ENCODE results near the gene COL6A5.

COL6A5 gene

DNA sequence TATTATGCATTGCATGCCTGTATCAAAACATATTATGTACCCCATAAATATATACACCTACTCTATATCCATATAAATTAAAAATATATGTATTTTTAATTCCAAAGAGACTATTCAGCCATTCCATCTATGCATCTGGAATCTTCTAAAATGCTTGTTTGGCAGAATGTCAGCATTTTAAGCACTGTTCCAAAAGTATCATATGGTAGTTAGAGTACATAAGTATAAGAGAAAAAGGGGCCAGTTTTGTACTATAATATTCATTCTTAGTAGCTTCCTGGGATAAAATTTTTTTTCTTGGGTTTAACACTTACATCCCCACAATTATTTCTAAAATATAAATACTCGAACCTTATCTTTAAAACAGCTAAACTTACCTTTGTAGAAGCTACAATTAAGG lies 111.1 kb downstream of the COL6A5 start:
- in situ Hi-C loops (cut with MboI; ENCODE audit: low sequenced_read_pairs, unreplicated experiment), result no loop called here
- no peak for DNase-seq (ENCODE audit: low spot score)
- TF ChIP-seq, protein P1, sequence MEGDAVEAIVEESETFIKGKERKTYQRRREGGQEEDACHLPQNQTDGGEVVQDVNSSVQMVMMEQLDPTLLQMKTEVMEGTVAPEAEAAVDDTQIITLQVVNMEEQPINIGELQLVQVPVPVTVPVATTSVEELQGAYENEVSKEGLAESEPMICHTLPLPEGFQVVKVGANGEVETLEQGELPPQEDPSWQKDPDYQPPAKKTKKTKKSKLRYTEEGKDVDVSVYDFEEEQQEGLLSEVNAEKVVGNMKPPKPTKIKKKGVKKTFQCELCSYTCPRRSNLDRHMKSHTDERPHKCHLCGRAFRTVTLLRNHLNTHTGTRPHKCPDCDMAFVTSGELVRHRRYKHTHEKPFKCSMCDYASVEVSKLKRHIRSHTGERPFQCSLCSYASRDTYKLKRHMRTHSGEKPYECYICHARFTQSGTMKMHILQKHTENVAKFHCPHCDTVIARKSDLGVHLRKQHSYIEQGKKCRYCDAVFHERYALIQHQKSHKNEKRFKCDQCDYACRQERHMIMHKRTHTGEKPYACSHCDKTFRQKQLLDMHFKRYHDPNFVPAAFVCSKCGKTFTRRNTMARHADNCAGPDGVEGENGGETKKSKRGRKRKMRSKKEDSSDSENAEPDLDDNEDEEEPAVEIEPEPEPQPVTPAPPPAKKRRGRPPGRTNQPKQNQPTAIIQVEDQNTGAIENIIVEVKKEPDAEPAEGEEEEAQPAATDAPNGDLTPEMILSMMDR (IDR thresholded peaks at IDR 0.05; ENCODE audit: borderline replicate concordance, control extremely low read depth, extremely low read depth, insufficient read depth, missing control alignments), result no peak

GRCh38 chr3:130457671-130458070 lies 112.2 kb downstream of the COL6A5 start:
- TF ChIP-seq, protein P1 (IDR thresholded peaks at IDR 0.05; ENCODE audit: borderline replicate concordance, control extremely low read depth, extremely low read depth, insufficient read depth, missing control alignments), result no peak
- in situ Hi-C loops (cut with MboI; ENCODE audit: low sequenced_read_pairs, unreplicated experiment), result no loop called here
- DNase-seq (ENCODE audit: low spot score), result no peak

- TF ChIP-seq, protein P1 (IDR thresholded peaks at IDR 0.05; ENCODE audit: borderline replicate concordance, control extremely low read depth, extremely low read depth, insufficient read depth, missing control alignments), result no peak
- no peak for DNase-seq (ENCODE audit: low spot score)
- in situ Hi-C loops (cut with MboI; ENCODE audit: low sequenced_read_pairs, unreplicated experiment), result no loop called here
Measured at GRCh38 chr3:130459944-130460343, 114.5 kb downstream of the COL6A5 start.

DNA sequence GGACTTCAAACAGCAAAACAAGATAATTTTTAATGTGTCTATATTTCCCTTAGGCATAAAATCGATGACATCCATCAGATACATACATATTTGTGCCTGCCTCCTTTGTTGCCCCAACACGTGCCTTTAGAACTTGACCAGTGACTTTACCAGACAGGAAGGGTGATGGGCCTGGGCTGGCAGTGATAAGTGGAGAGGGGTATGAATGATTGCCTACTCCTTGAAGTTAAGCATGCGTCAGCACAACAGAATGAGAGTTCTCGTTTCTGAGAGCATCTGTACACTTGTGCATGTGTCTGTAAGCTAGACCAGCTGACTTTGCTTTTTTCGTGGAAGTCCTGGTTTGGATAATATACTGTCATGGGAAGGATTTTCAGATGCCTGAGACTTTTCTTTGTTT lies 116.6 kb downstream of the COL6A5 start:
- in situ Hi-C loops (cut with MboI; ENCODE audit: low sequenced_read_pairs, unreplicated experiment), result no loop called here
- no peak for DNase-seq (ENCODE audit: low spot score)
- TF ChIP-seq, protein P1 (IDR thresholded peaks at IDR 0.05; ENCODE audit: borderline replicate concordance, control extremely low read depth, extremely low read depth, insufficient read depth, missing control alignments), result no peak

- TF ChIP-seq, protein P1 (IDR thresholded peaks at IDR 0.05; ENCODE audit: borderline replicate concordance, control extremely low read depth, extremely low read depth, insufficient read depth, missing control alignments), result no peak
- DNase-seq (ENCODE audit: low spot score), result no peak
- in situ Hi-C loops (cut with MboI; ENCODE audit: low sequenced_read_pairs, unreplicated experiment), result no loop called here
Measured at GRCh38 chr3:130463221-130463620, 117.7 kb downstream of the COL6A5 start.

GRCh38 chr3:130465521-130465920 lies 120.0 kb downstream of the COL6A5 start:
- in situ Hi-C loops (cut with MboI; ENCODE audit: low sequenced_read_pairs, unreplicated experiment), result no loop called here
- TF ChIP-seq, protein P1 (IDR thresholded peaks at IDR 0.05; ENCODE audit: borderline replicate concordance, control extremely low read depth, extremely low read depth, insufficient read depth, missing control alignments), result no peak
- DNase-seq (ENCODE audit: low spot score), result no peak

DNA sequence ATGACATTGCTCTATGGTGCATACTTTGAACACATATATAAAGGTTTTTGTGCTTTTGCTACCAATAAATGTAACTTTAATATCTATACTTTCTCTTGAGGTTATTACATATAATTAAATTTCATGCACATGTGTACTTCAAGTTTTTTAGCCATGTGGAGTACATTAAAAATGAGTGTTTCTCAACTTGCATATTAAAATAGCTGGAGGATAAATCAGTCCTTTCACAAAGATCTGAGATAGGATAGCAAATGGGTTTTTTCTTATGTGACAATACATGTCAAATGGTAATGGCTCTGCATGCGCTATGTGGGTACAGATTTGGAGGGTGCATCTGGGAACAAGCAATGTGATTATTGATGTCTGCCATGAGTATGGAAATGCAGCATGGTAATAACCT lies 122.8 kb downstream of the COL6A5 start:
- TF ChIP-seq, protein P1 (IDR thresholded peaks at IDR 0.05; ENCODE audit: borderline replicate concordance, control extremely low read depth, extremely low read depth, insufficient read depth, missing control alignments), result no peak
- in situ Hi-C loops (cut with MboI; ENCODE audit: low sequenced_read_pairs, unreplicated experiment), result no loop called here
- no peak for DNase-seq (ENCODE audit: low spot score)

Measured in GM13976 (cell line).